ENCODE data around the gene PAK3.

DNA sequence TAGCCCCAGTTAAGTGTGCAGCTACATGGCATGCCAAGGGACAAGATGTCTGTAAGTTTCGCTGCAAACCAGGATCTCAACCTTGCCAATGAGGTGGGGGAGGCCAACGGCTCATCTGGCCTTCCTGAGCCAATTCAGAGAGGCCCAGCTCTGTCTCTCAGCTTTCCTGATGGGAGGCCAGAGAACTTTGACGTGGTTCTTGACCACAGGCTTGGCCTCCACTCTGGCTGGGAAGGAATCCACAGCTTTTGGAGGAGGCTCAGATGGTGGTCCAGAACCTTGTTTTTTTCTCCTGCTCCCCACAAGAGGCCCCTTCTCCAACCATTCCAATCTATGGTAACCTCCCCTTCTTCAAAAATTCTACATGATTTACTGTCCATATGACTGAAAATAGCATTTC, 164.5 kb downstream of the PAK3 start:
- TF ChIP-seq, protein P1, sequence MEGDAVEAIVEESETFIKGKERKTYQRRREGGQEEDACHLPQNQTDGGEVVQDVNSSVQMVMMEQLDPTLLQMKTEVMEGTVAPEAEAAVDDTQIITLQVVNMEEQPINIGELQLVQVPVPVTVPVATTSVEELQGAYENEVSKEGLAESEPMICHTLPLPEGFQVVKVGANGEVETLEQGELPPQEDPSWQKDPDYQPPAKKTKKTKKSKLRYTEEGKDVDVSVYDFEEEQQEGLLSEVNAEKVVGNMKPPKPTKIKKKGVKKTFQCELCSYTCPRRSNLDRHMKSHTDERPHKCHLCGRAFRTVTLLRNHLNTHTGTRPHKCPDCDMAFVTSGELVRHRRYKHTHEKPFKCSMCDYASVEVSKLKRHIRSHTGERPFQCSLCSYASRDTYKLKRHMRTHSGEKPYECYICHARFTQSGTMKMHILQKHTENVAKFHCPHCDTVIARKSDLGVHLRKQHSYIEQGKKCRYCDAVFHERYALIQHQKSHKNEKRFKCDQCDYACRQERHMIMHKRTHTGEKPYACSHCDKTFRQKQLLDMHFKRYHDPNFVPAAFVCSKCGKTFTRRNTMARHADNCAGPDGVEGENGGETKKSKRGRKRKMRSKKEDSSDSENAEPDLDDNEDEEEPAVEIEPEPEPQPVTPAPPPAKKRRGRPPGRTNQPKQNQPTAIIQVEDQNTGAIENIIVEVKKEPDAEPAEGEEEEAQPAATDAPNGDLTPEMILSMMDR (IDR thresholded peaks at IDR 0.05): no peak
- no peak for TF ChIP-seq POLR2A (IDR thresholded peaks at IDR 0.05)

Measured in adrenal gland (tissue), 5 donors.